Measurements from ENCODE around the gene IGFN1.
A peak's percentile ranks its signal among the peaks of the same experiment; 100 is the strongest.

The IGFN1 gene

DNA sequence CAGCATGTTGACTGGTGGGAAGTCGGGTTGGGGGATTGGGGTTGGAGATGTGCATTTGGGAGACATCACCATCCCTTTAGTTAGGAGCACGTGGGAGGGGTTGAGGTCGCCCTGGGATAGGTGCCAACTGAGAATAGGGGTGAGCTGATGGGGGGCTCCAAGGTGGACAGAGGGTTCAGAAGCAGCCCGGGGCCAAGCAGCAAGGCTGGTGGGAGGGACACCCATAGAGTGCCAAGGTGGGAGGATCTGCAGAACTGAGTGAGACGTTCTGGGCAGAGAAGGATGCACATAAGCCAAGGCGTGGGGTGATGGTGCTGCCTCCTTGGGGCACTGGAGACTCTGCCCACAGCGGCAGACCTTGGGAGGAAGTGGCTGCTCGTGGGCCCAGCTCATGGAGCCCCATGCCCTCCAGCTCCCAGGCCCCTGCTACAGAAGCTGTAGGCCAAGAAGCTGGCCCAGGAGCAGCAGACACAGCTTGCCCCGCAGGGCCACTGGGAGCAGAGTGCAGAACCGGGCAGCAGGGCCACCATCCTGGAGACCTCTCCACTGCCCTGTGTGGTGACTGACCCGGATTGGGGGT is 61.3 kb downstream of the IGFN1 start:
- no peak overlapping the region for H3K27ac Mint-ChIP-seq
- TF ChIP-seq, protein P1, sequence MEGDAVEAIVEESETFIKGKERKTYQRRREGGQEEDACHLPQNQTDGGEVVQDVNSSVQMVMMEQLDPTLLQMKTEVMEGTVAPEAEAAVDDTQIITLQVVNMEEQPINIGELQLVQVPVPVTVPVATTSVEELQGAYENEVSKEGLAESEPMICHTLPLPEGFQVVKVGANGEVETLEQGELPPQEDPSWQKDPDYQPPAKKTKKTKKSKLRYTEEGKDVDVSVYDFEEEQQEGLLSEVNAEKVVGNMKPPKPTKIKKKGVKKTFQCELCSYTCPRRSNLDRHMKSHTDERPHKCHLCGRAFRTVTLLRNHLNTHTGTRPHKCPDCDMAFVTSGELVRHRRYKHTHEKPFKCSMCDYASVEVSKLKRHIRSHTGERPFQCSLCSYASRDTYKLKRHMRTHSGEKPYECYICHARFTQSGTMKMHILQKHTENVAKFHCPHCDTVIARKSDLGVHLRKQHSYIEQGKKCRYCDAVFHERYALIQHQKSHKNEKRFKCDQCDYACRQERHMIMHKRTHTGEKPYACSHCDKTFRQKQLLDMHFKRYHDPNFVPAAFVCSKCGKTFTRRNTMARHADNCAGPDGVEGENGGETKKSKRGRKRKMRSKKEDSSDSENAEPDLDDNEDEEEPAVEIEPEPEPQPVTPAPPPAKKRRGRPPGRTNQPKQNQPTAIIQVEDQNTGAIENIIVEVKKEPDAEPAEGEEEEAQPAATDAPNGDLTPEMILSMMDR (IDR thresholded peaks at IDR 0.05): no peak
- H3K36me3 Mint-ChIP-seq (ENCODE audit: low read depth): no peaks in the 10 kb centered on the region
- H3K27me3 Mint-ChIP-seq (ENCODE audit: low read depth, poor library complexity): peaks cover 7% of the 10 kb centered on the region
- peaks cover 6% of the 10 kb centered on the region for H3K4me1 Mint-ChIP-seq
- no peaks in the 10 kb centered on the region for H3K9me3 Mint-ChIP-seq
- H3K4me3 Mint-ChIP-seq: no peak overlapping the region
- no peak for DNase-seq

DNA sequence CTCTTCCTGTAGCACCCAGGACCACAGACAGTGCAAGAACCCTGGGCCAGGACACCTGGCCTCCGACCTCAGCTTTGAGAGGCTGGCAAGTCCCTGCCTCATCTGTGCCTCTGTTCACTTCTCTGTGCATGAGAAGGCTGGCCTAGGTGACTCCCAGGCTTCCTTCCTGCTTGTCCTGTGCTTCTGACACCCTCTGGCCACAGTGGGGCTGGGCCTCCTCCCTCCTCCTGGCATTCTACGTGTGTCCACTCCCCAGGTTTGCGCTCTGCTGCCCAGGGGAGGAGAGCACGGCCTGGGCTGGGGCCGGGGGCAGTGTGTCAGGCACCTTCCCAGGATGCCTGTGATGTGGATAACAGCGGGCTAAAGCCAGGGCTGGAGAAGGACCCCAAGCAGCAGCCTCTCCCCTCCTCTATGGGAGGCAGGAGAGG is 62.3 kb downstream of the IGFN1 start:
- no peaks in the 10 kb centered on the region for H3K9me3 Mint-ChIP-seq
- H3K27me3 Mint-ChIP-seq (ENCODE audit: low read depth, poor library complexity): peaks cover 7% of the 10 kb centered on the region
- TF ChIP-seq, protein P1 (IDR thresholded peaks at IDR 0.05): no peak
- H3K4me3 Mint-ChIP-seq: no peak overlapping the region
- H3K36me3 Mint-ChIP-seq (ENCODE audit: low read depth): no peaks in the 10 kb centered on the region
- H3K4me1 Mint-ChIP-seq: peaks cover 6% of the 10 kb centered on the region
- no peak for DNase-seq
- peak overlapping the region; percentile 26 for H3K27ac Mint-ChIP-seq

DNA sequence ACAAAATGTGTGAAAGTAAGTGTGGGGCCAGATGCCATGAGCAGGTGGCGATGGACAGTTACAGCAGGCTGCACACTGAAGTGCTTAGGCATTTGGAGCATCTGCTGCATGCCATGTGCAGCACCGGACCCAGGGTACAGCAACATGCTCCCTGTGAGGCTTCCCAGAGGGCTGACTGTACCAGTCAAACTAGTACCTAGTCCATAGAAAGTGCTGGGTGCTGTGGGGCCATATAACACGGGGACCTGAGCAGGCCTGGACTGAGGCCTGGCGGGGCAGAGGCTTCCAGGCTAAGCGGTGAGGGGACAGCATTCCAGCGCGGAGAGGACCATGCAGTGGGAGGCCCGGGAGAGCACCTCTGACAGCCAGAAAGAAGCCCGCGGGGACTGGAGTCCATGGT is 62.8 kb downstream of the IGFN1 start:
- Mint-ChIP-seq H3K27me3 (ENCODE audit: low read depth, poor library complexity) (peaks cover 7% of the 10 kb centered on the region), H3K4me1 (peaks cover 6% of the 10 kb centered on the region), H3K27ac (no peak overlapping the region), H3K36me3 (ENCODE audit: low read depth) (no peaks in the 10 kb centered on the region), H3K4me3 (no peak overlapping the region), H3K9me3 (no peaks in the 10 kb centered on the region)
- TF ChIP-seq, protein P1 (IDR thresholded peaks at IDR 0.05): no peak
- no peak for DNase-seq

DNA sequence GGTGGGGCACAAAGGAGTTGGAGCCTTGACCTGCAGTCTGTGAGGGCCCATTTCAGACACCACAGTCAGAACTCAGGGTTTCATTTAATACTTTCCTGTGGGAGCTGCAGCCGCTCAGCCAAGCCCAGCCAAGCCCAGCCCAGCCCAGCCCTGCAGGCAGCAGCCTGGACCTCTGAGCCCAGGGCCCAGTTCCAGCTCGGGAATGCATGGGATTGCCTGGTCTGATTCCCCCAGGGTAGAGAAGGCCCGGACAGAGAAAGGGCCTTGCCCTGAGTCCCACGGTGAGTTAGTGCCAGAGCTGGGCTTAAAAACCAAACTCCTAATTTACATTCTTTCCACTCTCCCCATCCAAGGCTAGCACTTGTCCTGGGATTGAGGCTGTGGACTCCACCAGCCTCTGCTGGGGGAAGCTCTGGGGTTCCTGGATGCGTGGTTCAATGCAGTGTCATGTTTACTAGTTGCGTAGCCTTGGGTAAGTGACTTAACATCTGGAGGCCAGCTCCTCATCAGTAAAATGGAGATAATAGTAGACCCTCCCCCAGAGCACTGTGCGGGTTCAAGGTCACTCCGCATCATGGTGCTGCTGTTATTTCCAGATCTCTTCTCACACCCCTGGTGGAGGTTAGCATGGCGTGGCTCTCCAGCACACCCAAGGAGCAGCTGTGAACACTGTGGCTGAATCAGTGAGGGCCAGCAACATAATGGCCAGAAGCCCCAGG is 63.4 kb downstream of the IGFN1 start:
- peaks cover 7% of the 10 kb centered on the region for H3K27me3 Mint-ChIP-seq (ENCODE audit: low read depth, poor library complexity)

DNA sequence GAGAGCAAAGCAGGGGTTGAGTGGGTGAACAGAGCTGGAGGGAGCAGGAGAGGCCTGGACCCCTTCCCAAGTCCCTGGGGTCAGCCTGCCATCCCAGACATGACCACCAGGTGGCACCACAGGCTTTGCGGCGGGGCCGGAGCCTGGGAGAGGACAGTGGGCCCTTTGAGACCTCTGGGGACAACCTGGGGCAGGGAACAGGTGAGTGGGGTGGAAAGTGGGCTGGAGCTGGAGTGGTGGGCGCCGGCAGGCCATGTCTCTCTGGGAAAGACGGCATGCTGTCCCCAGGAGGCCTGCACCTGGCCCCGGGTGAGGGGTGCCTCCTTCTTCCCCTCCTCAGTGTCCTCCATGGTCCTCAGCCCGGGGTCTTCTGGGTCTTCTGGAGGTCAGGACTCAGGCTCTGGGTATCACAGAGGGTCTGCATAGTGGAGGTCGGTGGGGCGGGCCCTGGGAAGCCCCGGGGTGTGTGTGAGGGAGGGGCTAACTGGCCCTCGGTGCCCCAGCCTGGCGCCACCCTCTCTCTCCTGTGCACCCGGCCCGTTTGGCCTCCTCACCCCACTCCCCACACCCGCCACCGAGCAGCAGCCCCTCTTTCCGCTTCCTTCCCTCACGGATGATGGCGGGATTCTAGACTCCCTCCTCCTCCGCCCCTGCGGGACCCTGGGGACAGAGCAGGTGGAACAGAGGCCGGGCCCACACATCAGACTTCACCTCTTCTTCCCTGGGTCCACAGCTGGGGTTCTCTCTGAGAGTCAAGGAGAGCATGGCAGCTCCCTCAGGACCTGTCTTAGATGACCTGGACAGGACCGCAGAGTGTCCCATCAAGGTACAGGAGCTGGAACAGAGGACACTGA is 64.2 kb downstream of the IGFN1 start:
- peak; percentile 95 for DNase-seq
- H3K9me3 Mint-ChIP-seq: no peaks in the 10 kb centered on the region
- TF ChIP-seq, protein P1 (IDR thresholded peaks at IDR 0.05): peak; percentile 97
- H3K27ac Mint-ChIP-seq: no peak overlapping the region
- no peak overlapping the region for H3K4me3 Mint-ChIP-seq
- H3K27me3 Mint-ChIP-seq (ENCODE audit: low read depth, poor library complexity): peaks cover 7% of the 10 kb centered on the region
- no peaks in the 10 kb centered on the region for H3K36me3 Mint-ChIP-seq (ENCODE audit: low read depth)
- H3K4me1 Mint-ChIP-seq: peaks cover 6% of the 10 kb centered on the region

More for the DNA sequence above, 63.4 kb downstream of the IGFN1 start:
- Mint-ChIP-seq H3K4me3 (no peak overlapping the region), H3K36me3 (ENCODE audit: low read depth) (no peaks in the 10 kb centered on the region), H3K9me3 (no peaks in the 10 kb centered on the region), H3K4me1 (peaks cover 6% of the 10 kb centered on the region), H3K27ac (no peak overlapping the region)
- DNase-seq: no peak
- TF ChIP-seq, protein P1 (IDR thresholded peaks at IDR 0.05): no peak
